IMR-90 (cell line): Measurements from ENCODE around the gene IL1RAPL1. TPM values are rescaled to one million over a fixed set of nuclear protein-coding genes. Genes with fewer than 3 reads are reported as not detected.

Experiments used
- ATAC-seq: fragments of 200-7000 bp; cut with Tn5 transposase; 2 replicates; pipeline ENCODE4 v1.9.1; 2020; ENCODE audit warnings: low read depth, mild to moderate bottlenecking, moderate library complexity
- BruUV-seq: library from RNA; stranded (reverse); fragments of 400-500 nt; replicated peaks from 2 replicates; lab custom pipeline; 2021; lab: Mats Ljungman, UMichigan
- CTCF ChIA-PET: fragments of 300-600 bp; formaldehyde crosslinking; extraction: SDS; loops from one replicate; lab custom pipeline; 2021; ENCODE audit warnings: antibody characterized with exemption; lab: Yijun Ruan, JAX
- POLR2A ChIA-PET: fragments of 300-600 bp; sonication (Branson Sonifier 250); formaldehyde crosslinking; loops from one replicate; lab custom pipeline; 2022; ENCODE audit warnings: antibody characterized with exemption; ENCODE audit not compliant: unreplicated experiment; lab: Charles Lee
- DNase-seq: peaks from one replicate; pipeline ENCODE4 v3.0.0; 2013
- H2AFZ ChIP-seq: replicated peaks from 2 replicates; pipeline ENCODE3; 2013; ENCODE audit warnings: low read length, mild to moderate bottlenecking; ENCODE audit not compliant: poor library complexity
- H2AK5ac ChIP-seq: 2 replicates; pipeline ENCODE4 v1.6.1; 2013; ENCODE audit warnings: low read depth, low read length, inconsistent platforms
- H2AK9ac ChIP-seq: replicated peaks from 2 replicates; pipeline ENCODE3; 2013; ENCODE audit warnings: mild to moderate bottlenecking, low read depth, low read length, moderate library complexity; ENCODE audit not compliant: poor library complexity
- H2BK120ac ChIP-seq: 2 replicates; pipeline ENCODE4 v1.6.1; 2013; ENCODE audit warnings: low read depth, low read length, inconsistent platforms
- H2BK15ac ChIP-seq: 3 replicates; pipeline ENCODE4 v1.6.1; 2013; ENCODE audit warnings: low read depth, low read length, inconsistent platforms
- H2BK20ac ChIP-seq: 2 replicates; pipeline ENCODE4 v1.6.1; 2013; ENCODE audit warnings: low read depth, mild to moderate bottlenecking, inconsistent platforms, low read length, moderate library complexity
- H2BK5ac ChIP-seq: 2 replicates; pipeline ENCODE4 v1.6.1; 2013; ENCODE audit warnings: mild to moderate bottlenecking, low read depth, low read length, inconsistent platforms; ENCODE audit not compliant: poor library complexity, severe bottlenecking
- H3K14ac ChIP-seq: replicated peaks from 2 replicates; pipeline ENCODE4 v1.6.1; 2013; ENCODE audit warnings: low read depth, low read length, inconsistent platforms
- H3K18ac ChIP-seq: 2 replicates; pipeline ENCODE4 v1.6.1; 2013; ENCODE audit warnings: low read depth, low read length, control low read depth
- H3K23ac ChIP-seq: 2 replicates; pipeline ENCODE4 v1.6.1; 2013; ENCODE audit warnings: low read depth, low read length, inconsistent platforms
- H3K27ac ChIP-seq: 2 replicates; pipeline ENCODE4 v1.5.1; 2013; ENCODE audit warnings: mild to moderate bottlenecking, control low read depth, low read length; ENCODE audit not compliant: insufficient read depth
- H3K27me3 ChIP-seq: 2 replicates; pipeline ENCODE4 v1.6.1; 2013; ENCODE audit warnings: low read length; ENCODE audit not compliant: control insufficient read depth, insufficient read depth
- H3K36me3 ChIP-seq: 2 replicates; pipeline ENCODE4 v1.6.1; 2013; ENCODE audit warnings: low read length, mixed read lengths; ENCODE audit not compliant: control insufficient read depth, insufficient read depth
- H3K4ac ChIP-seq: 2 replicates; pipeline ENCODE4 v1.6.1; 2013; ENCODE audit warnings: low read depth, low read length, inconsistent platforms
- H3K4me1 ChIP-seq: 2 replicates; pipeline ENCODE4 v1.6.1; 2013; ENCODE audit warnings: low read length, mixed read lengths; ENCODE audit not compliant: control insufficient read depth, insufficient read depth
- H3K4me2 ChIP-seq: 2 replicates; pipeline ENCODE4 v1.6.1; 2013; ENCODE audit warnings: low read depth, mild to moderate bottlenecking, control low read depth, low read length, moderate library complexity
- H3K4me3 ChIP-seq: 2 replicates; pipeline ENCODE4 v1.5.1; 2013; ENCODE audit warnings: low read depth, mild to moderate bottlenecking, control low read depth, low read length, moderate library complexity; ENCODE audit not compliant: insufficient read depth
- H3K56ac ChIP-seq: 2 replicates; pipeline ENCODE4 v1.6.1; 2013; ENCODE audit warnings: low read length, inconsistent platforms; ENCODE audit not compliant: insufficient read depth; ENCODE audit errors: extremely low read depth
- H3K79me1 ChIP-seq, 2 experiments: 2 replicates each; pipeline ENCODE4 v1.6.1; 2013; ENCODE audit warnings: low read length in 2 of 2, inconsistent platforms in 1 of 2, low read depth in 1 of 2
- H3K9ac ChIP-seq: 2 replicates; pipeline ENCODE4 v1.6.1; 2013; ENCODE audit warnings: low read depth, low read length, control low read depth
- H3K9me1 ChIP-seq: 2 replicates; pipeline ENCODE4 v1.6.1; 2013; ENCODE audit warnings: low read length, inconsistent platforms; ENCODE audit not compliant: insufficient read depth
- H3K9me3 ChIP-seq: 2 replicates; pipeline ENCODE4 v1.6.1; 2013; ENCODE audit warnings: low read length; ENCODE audit not compliant: control insufficient read depth, insufficient read depth
- H4K20me1 ChIP-seq: 2 replicates; pipeline ENCODE4 v1.6.1; 2013; ENCODE audit warnings: low read length, inconsistent platforms; ENCODE audit not compliant: insufficient read depth
- H4K5ac ChIP-seq: 2 replicates; pipeline ENCODE4 v1.6.1; 2013; ENCODE audit warnings: mild to moderate bottlenecking, low read depth, low read length, control low read depth
- H4K8ac ChIP-seq, 2 experiments: 2 replicates each; pipeline ENCODE4 v1.6.1; 2013; ENCODE audit warnings: low read depth in 2 of 2, low read length in 2 of 2, control low read depth in 1 of 2, inconsistent platforms in 1 of 2
- H4K91ac ChIP-seq: 2 replicates; pipeline ENCODE4 v1.6.1; 2013; ENCODE audit warnings: low read depth, low read length, inconsistent platforms; ENCODE audit not compliant: insufficient read depth
- FOS ChIP-seq: fragments of 150-350 bp; IDR thresholded peaks from 2 replicates; pipeline ENCODE4 v1.6.1; 2016; ENCODE audit warnings: low read depth, low read length
- MAZ ChIP-seq: IDR thresholded peaks from 2 replicates; pipeline ENCODE4 v1.6.1; 2012; ENCODE audit warnings: low read depth, mild to moderate bottlenecking, low read length, improper control_type of control experiment, moderate library complexity, borderline replicate concordance
- MXI1 ChIP-seq: IDR thresholded peaks from 2 replicates; pipeline ENCODE4 v1.6.1; 2012; ENCODE audit warnings: low read depth, mild to moderate bottlenecking, low read length, moderate library complexity, borderline replicate concordance
- POLR2A ChIP-seq: IDR thresholded peaks from 2 replicates; pipeline ENCODE4 v1.6.1; 2012; ENCODE audit warnings: mild to moderate bottlenecking, low read depth, low read length
- RAD21 ChIP-seq: IDR thresholded peaks from 2 replicates; pipeline ENCODE4 v1.6.1; 2012; ENCODE audit warnings: low read length, improper control_type of control experiment
- RCOR1 ChIP-seq: IDR thresholded peaks from 2 replicates; pipeline ENCODE4 v1.6.1; 2012; ENCODE audit warnings: mild to moderate bottlenecking, low read length, improper control_type of control experiment; ENCODE audit not compliant: insufficient replicate concordance
- RFX5 ChIP-seq: IDR thresholded peaks from 2 replicates; pipeline ENCODE4 v1.8.0; 2012; ENCODE audit warnings: low read depth, mild to moderate bottlenecking, low read length, moderate library complexity
- SMC3 ChIP-seq: fragments of 150-350 bp; IDR thresholded peaks from 2 replicates; pipeline ENCODE4 v1.6.1; 2016; ENCODE audit warnings: low read depth, mild to moderate bottlenecking, antibody characterized with exemption, low read length, moderate library complexity
- WGBS, 2 experiments: methylation state at CpG; one replicate each; pipeline versions ENCODE4 v1.1.5 to v1.1.7; 2013; ENCODE audit warnings: missing lambda C conversion rate in 2 of 2; ENCODE audit not compliant: insufficient read length in 1 of 2; ENCODE audit errors: extremely low coverage in 2 of 2; 5-methylcytosine and 5-hydroxymethylcytosine counted together
- dilution Hi-C: fragments of 300-500 bp; cut with HindIII; formaldehyde crosslinking; loops from one replicate; pipeline ENCODE4 v1.14.3; 2018; ENCODE audit warnings: low sequenced_read_pairs; ENCODE audit not compliant: unreplicated experiment
- in situ Hi-C: fragments of 300-500 bp; cut with MboI; formaldehyde crosslinking; loops from 3 replicates; pipeline ENCODE4 v1.14.3; 2019; ENCODE audit warnings: low sequenced_read_pairs, inconsistent platforms, mixed read lengths
- intact Hi-C: fragments of 100-400 bp; cut with micrococcal nuclease; formaldehyde crosslinking; loops from 2 replicates; pipeline ENCODE4 v1.10.0; 2022
- polyA plus RNA-seq, 3 experiments: library from polyadenylated mRNA; depleted of rRNA; stranded (reverse); fragments of >200 nt; gene quantifications; 2 replicates each; pipeline ENCODE4 v1.2.3, GENCODE V29; 2012; ENCODE audit warnings: low replicate concordance in 1 of 3
- total RNA-seq: library from RNA; depleted of rRNA; stranded (reverse); fragments of >200 nt; gene quantifications from 2 replicates; pipeline ENCODE4 v1.2.3, GENCODE V29; 2012
- TF ChIP-seq, protein P1 (sequence below): fragments of 150-350 bp; IDR thresholded peaks from 2 replicates; pipeline ENCODE4 v1.6.1; 2017; ENCODE audit warnings: mild to moderate bottlenecking, antibody characterized with exemption, low read length, low read depth
- TF ChIP-seq, protein P2 (sequence below): conservative IDR thresholded peaks from 2 replicates; pipeline ENCODE4 v1.5.1; 2012; ENCODE audit warnings: mild to moderate bottlenecking, low read depth, low read length, improper control_type of control experiment
- TF ChIP-seq, protein P3 (sequence below): fragments of 150-350 bp; IDR thresholded peaks from 2 replicates; pipeline ENCODE4 v1.6.1; 2016; ENCODE audit warnings: low read depth, mild to moderate bottlenecking, low read length, moderate library complexity, borderline replicate concordance

The IL1RAPL1 gene
- total and polyA plus RNA-seq, 2 of the 4 experiments (the other 2 are of a cell fraction), result 1.5 to 9.0 TPM

DNA sequence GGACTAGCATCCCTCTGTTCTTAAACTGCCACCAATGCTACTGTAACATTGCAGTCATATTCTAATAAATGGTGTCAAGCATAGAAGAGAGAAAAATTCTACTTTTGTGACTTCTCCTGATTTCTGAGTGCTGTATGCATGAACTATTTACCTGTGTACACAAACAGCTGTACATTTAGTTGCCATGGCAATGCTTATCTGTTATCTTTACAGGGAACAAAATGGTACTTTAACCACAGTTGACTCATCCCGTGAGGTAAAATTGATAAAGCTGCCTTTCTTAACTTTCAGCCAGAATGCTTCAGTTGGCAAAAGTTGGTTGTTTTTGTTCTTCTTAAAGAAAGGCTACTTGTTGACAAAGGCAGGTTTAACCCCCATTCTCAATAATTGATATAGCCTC, 1040.6 kb downstream of the IL1RAPL1 start:
- no peak overlapping the region for H2AK5ac ChIP-seq
- no peak overlapping the region for H2BK15ac ChIP-seq
- no peaks in the 10 kb centered on the region for H3K4me1 ChIP-seq
- no peak overlapping the region for H2BK20ac ChIP-seq
- no peaks in the 10 kb centered on the region for H3K36me3 ChIP-seq
- H3K4me3 ChIP-seq, result no peak overlapping the region
- no peak overlapping the region for H3K27ac ChIP-seq
- H3K56ac ChIP-seq, result no peak overlapping the region
- H2AK9ac ChIP-seq, result no peak overlapping the region
- dilution Hi-C loops, result no loop called here
- BruUV-seq, result no TSS peak
- H2AFZ ChIP-seq, result no peak overlapping the region
- H4K5ac ChIP-seq, result no peak overlapping the region
- H3K79me1 ChIP-seq, result no peaks in the 10 kb centered on the region
- no peak for ATAC-seq
- no peak overlapping the region for H4K91ac ChIP-seq
- TF ChIP-seq POLR2A (no peak), MXI1 (no peak), RAD21 (no peak), MAZ (no peak), SMC3 (no peak), FOS (no peak), RFX5 (no peak), RCOR1 (no peak)
- TF ChIP-seq, protein P1, sequence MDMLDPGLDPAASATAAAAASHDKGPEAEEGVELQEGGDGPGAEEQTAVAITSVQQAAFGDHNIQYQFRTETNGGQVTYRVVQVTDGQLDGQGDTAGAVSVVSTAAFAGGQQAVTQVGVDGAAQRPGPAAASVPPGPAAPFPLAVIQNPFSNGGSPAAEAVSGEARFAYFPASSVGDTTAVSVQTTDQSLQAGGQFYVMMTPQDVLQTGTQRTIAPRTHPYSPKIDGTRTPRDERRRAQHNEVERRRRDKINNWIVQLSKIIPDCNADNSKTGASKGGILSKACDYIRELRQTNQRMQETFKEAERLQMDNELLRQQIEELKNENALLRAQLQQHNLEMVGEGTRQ, result no peak
- TF ChIP-seq, protein P2, sequence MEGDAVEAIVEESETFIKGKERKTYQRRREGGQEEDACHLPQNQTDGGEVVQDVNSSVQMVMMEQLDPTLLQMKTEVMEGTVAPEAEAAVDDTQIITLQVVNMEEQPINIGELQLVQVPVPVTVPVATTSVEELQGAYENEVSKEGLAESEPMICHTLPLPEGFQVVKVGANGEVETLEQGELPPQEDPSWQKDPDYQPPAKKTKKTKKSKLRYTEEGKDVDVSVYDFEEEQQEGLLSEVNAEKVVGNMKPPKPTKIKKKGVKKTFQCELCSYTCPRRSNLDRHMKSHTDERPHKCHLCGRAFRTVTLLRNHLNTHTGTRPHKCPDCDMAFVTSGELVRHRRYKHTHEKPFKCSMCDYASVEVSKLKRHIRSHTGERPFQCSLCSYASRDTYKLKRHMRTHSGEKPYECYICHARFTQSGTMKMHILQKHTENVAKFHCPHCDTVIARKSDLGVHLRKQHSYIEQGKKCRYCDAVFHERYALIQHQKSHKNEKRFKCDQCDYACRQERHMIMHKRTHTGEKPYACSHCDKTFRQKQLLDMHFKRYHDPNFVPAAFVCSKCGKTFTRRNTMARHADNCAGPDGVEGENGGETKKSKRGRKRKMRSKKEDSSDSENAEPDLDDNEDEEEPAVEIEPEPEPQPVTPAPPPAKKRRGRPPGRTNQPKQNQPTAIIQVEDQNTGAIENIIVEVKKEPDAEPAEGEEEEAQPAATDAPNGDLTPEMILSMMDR, result no peak
- TF ChIP-seq, protein P3, sequence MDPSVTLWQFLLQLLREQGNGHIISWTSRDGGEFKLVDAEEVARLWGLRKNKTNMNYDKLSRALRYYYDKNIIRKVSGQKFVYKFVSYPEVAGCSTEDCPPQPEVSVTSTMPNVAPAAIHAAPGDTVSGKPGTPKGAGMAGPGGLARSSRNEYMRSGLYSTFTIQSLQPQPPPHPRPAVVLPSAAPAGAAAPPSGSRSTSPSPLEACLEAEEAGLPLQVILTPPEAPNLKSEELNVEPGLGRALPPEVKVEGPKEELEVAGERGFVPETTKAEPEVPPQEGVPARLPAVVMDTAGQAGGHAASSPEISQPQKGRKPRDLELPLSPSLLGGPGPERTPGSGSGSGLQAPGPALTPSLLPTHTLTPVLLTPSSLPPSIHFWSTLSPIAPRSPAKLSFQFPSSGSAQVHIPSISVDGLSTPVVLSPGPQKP, result no peak
- H3K4ac ChIP-seq, result no peak overlapping the region
- no peak overlapping the region for H3K4me2 ChIP-seq
- no peak for DNase-seq
- CTCF ChIA-PET, result interaction anchor here (1.0 kb wide), 1 partner anchor 9 kb away, joined by 3 read pairs; no protein-coding TSS in a partner anchor
- no peak overlapping the region for H3K14ac ChIP-seq
- H3K23ac ChIP-seq, result no peak overlapping the region
- H3K9ac ChIP-seq, result no peak overlapping the region
- H4K8ac ChIP-seq, result no peak overlapping the region
- H3K9me1 ChIP-seq, result no peaks in the 10 kb centered on the region
- intact Hi-C loops, result no loop called here
- no peak overlapping the region for H3K18ac ChIP-seq
- POLR2A ChIA-PET, result no interaction called here
- no peak overlapping the region for H2BK120ac ChIP-seq
- no CpG with 5 or more reads among the region's 1 CpG for WGBS, 2 experiments
- no peaks in the 10 kb centered on the region for H3K27me3 ChIP-seq
- no peak overlapping the region for H2BK5ac ChIP-seq
- H3K9me3 ChIP-seq, result no peaks in the 10 kb centered on the region
- H4K20me1 ChIP-seq, result no peaks in the 10 kb centered on the region
- in situ Hi-C loops, result no loop called here
